ENCODE measurements around the gene CD22.

DNA sequence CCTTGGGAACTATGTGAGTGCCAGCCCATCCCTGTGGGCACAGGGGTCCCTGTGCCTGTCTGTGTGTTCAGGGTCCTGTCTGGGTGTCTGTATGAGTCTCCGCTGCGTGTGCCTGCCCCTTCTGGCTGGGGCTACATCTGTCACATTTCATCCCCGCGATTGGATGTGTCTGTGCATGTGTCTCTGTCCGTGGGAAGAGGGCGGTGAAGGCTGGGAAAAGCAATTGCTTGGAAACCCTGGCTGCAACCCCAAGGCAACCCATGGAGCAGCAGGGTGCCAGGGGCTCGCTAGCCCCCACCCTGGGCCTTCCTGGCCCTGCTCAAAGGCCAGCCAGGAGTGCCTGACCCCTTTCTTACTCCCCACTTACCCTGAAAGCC lies 35.6 kb upstream of the CD22 start:
- TF ChIP-seq, protein P1, sequence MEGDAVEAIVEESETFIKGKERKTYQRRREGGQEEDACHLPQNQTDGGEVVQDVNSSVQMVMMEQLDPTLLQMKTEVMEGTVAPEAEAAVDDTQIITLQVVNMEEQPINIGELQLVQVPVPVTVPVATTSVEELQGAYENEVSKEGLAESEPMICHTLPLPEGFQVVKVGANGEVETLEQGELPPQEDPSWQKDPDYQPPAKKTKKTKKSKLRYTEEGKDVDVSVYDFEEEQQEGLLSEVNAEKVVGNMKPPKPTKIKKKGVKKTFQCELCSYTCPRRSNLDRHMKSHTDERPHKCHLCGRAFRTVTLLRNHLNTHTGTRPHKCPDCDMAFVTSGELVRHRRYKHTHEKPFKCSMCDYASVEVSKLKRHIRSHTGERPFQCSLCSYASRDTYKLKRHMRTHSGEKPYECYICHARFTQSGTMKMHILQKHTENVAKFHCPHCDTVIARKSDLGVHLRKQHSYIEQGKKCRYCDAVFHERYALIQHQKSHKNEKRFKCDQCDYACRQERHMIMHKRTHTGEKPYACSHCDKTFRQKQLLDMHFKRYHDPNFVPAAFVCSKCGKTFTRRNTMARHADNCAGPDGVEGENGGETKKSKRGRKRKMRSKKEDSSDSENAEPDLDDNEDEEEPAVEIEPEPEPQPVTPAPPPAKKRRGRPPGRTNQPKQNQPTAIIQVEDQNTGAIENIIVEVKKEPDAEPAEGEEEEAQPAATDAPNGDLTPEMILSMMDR (IDR thresholded peaks at IDR 0.05; ENCODE audit: extremely low read depth in 1 of 2, insufficient read depth in 1 of 2, low read depth in 1 of 2, low read length in 2 of 2), result no peak
- no peak for TF ChIP-seq POLR2A (IDR thresholded peaks at IDR 0.05; ENCODE audit: low read depth, low read length)
- TF ChIP-seq FOS (IDR thresholded peaks at IDR 0.05; ENCODE audit: borderline replicate concordance, insufficient read depth, low read length), result no peak
- TF ChIP-seq, protein P2, sequence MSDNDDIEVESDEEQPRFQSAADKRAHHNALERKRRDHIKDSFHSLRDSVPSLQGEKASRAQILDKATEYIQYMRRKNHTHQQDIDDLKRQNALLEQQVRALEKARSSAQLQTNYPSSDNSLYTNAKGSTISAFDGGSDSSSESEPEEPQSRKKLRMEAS (IDR thresholded peaks at IDR 0.05; ENCODE audit: insufficient read depth, insufficient read length), result no peak
- no peak for TF ChIP-seq POLR2AphosphoS5 (IDR thresholded peaks at IDR 0.05; ENCODE audit: insufficient read depth, low read depth, low read length)
- no peak for TF ChIP-seq EZH2 (IDR thresholded peaks at IDR 0.05; ENCODE audit: borderline replicate concordance, low read depth, low read length, severe bottlenecking)
- no peak for TF ChIP-seq GATA2 (IDR thresholded peaks at IDR 0.05; ENCODE audit: insufficient read depth, insufficient read length, low read depth, low read length)
- TF ChIP-seq MYC (IDR thresholded peaks at IDR 0.05; ENCODE audit: low read depth, low read length), result no peak
- TF ChIP-seq JUN (IDR thresholded peaks at IDR 0.05; ENCODE audit: borderline replicate concordance, insufficient read depth, insufficient read length, low read depth), result no peak
